HEK293T (cell line): Measurements from ENCODE around the gene SEMA7A.
A peak's percentile ranks its signal among the peaks of the same experiment; 100 is the strongest.

ENCODE experiments used
- CTCF ChIA-PET: fragments of 350-600 bp; formaldehyde crosslinking; extraction: SDS; loops from one replicate; lab custom pipeline; 2021; ENCODE audit warnings: antibody characterized with exemption, inconsistent platforms; lab: Yijun Ruan, JAX
- POLR2A ChIA-PET: fragments of 350-600 bp; formaldehyde crosslinking; extraction: SDS; loops from one replicate; lab custom pipeline; 2020; ENCODE audit warnings: antibody characterized with exemption, inconsistent platforms; lab: Yijun Ruan, JAX
- DNase-seq: peaks from one replicate; pipeline ENCODE4 v3.0.0; 2012; ENCODE audit warnings: mixed read lengths; ENCODE audit errors: extremely low spot score
- ARNT ChIP-seq: fragments of 450-650 bp; IDR thresholded peaks from 2 replicates; pipeline ENCODE4 v1.6.1; 2017; ENCODE audit warnings: mild to moderate bottlenecking
- BHLHE40 ChIP-seq: fragments of 450-650 bp; IDR thresholded peaks from 2 replicates; pipeline ENCODE4 v1.6.1; 2016; ENCODE audit warnings: mild to moderate bottlenecking, moderate library complexity, borderline replicate concordance
- CTBP1 ChIP-seq: fragments of 450-650 bp; IDR thresholded peaks from 2 replicates; pipeline ENCODE4 v1.6.1; 2016; ENCODE audit warnings: borderline replicate concordance
- ELF4 ChIP-seq: fragments of 450-650 bp; IDR thresholded peaks from 2 replicates; pipeline ENCODE4 v1.6.1; 2017; ENCODE audit warnings: antibody characterized with exemption
- FOXA1 ChIP-seq: fragments of 450-650 bp; IDR thresholded peaks from 2 replicates; pipeline ENCODE4 v1.6.1; 2016; ENCODE audit warnings: mild to moderate bottlenecking
- FOXK2 ChIP-seq: fragments of 450-650 bp; IDR thresholded peaks from 2 replicates; pipeline ENCODE4 v1.6.1; 2016; ENCODE audit warnings: mild to moderate bottlenecking
- FOXM1 ChIP-seq: fragments of 450-650 bp; IDR thresholded peaks from 2 replicates; pipeline ENCODE4 v1.6.1; 2017; ENCODE audit warnings: mild to moderate bottlenecking, borderline replicate concordance
- HDGF ChIP-seq: fragments of 450-650 bp; IDR thresholded peaks from 2 replicates; pipeline ENCODE4 v1.6.1; 2017; ENCODE audit warnings: antibody characterized with exemption, borderline replicate concordance
- L3MBTL2 ChIP-seq: fragments of 450-650 bp; conservative IDR thresholded peaks from 2 replicates; pipeline ENCODE4 v1.6.1; 2016; ENCODE audit warnings: mild to moderate bottlenecking
- LEF1 ChIP-seq: fragments of 450-650 bp; IDR thresholded peaks from 2 replicates; pipeline ENCODE4 v1.6.1; 2017; ENCODE audit warnings: mild to moderate bottlenecking, borderline replicate concordance
- NFRKB ChIP-seq: fragments of 450-650 bp; IDR thresholded peaks from 2 replicates; pipeline ENCODE4 v1.6.1; 2016; ENCODE audit warnings: mild to moderate bottlenecking, moderate library complexity
- PKNOX1 ChIP-seq: fragments of 450-650 bp; IDR thresholded peaks from 2 replicates; pipeline ENCODE4 v1.6.1; 2016
- SP1 ChIP-seq: fragments of 450-650 bp; IDR thresholded peaks from 2 replicates; pipeline ENCODE4 v1.6.1; 2017
- SUZ12 ChIP-seq: fragments of 450-650 bp; IDR thresholded peaks from 2 replicates; pipeline ENCODE4 v1.6.1; 2016; ENCODE audit warnings: mild to moderate bottlenecking
- TARDBP ChIP-seq: fragments of 450-650 bp; IDR thresholded peaks from 2 replicates; pipeline ENCODE4 v1.6.1; 2016
- ZNF384 ChIP-seq: fragments of 450-650 bp; IDR thresholded peaks from 2 replicates; pipeline ENCODE4 v1.6.1; 2016

The SEMA7A gene

GRCh38 chr15:74373731-74374647 is 59.8 kb downstream of the SEMA7A start:
- POLR2A ChIA-PET, result interaction anchor here (0.5 to 1.4 kb wide), 3 partner anchors 87 to 394 kb away, joined by 3 read pairs; partner anchors contain the start of gene UBL7
- CTCF ChIA-PET, result interaction anchor here (0.6 to 2.9 kb wide), 18 partner anchors 8 to 622 kb away, joined by 3 to 10 read pairs (median 4); partner anchors contain the start of genes ARID3B and UBL7
- 0 out of 2 replicates have a peak, but pooled peaks have one; percentile 28 for TF ChIP-seq CTBP1
- TF ChIP-seq ARNT, result no peak
- TF ChIP-seq LEF1, result no peak
- no peak for TF ChIP-seq SUZ12
- peak; percentile 97 for TF ChIP-seq L3MBTL2
- TF ChIP-seq PKNOX1, result no peak
- TF ChIP-seq BHLHE40, result no peak
- TF ChIP-seq FOXM1, result 0 out of 2 replicates have a peak, but pooled peaks have one; percentile 16
- no peak for TF ChIP-seq FOXA1
- no peak for TF ChIP-seq HDGF
- no peak for TF ChIP-seq SP1
- TF ChIP-seq FOXK2, result no peak
- TF ChIP-seq TARDBP, result no peak
- no peak for TF ChIP-seq ELF4
- TF ChIP-seq ZNF384, result no peak
- TF ChIP-seq NFRKB, result no peak

GRCh38 chr15:74373056-74373650 is 60.6 kb downstream of the SEMA7A start:
- DNase-seq, result no peak
- TF ChIP-seq ELF4 (no peak), SUZ12 (no peak), ARNT (no peak), SP1 (no peak), TARDBP (no peak), PKNOX1 (no peak), BHLHE40 (no peak)
- POLR2A ChIA-PET, result interaction anchor here (1.3 kb wide), 1 partner anchor 240 kb away, joined by 3 read pairs; no protein-coding TSS in a partner anchor
- CTCF ChIA-PET, result interaction anchor here (0.6 to 2.9 kb wide), 12 partner anchors 9 to 422 kb away, joined by 3 to 10 read pairs (median 3); partner anchors contain the start of gene ARID3B

More at GRCh38 chr15:74373731-74374647, 59.8 kb downstream of the SEMA7A start:
- peak; percentile 97 for DNase-seq

- POLR2A ChIA-PET, result no interaction called here
- TF ChIP-seq TARDBP, result no peak
- TF ChIP-seq FOXK2, result no peak
- CTCF ChIA-PET, result no interaction called here
- no peak for DNase-seq
Observed at GRCh38 chr15:74370471-74370870, 63.3 kb downstream of the SEMA7A start.

GRCh38 chr15:74369756-74370155 is 64.0 kb downstream of the SEMA7A start:
- CTCF ChIA-PET, result interaction anchor here (1.0 to 1.1 kb wide), 2 partner anchors 91 to 267 kb away, joined by 3 read pairs; partner anchors contain the start of gene UBL7
- POLR2A ChIA-PET, result no interaction called here
- TF ChIP-seq BHLHE40, result no peak
- DNase-seq, result no peak

GRCh38 chr15:74369084-74369745 is 64.5 kb downstream of the SEMA7A start:
- ChIA-PET CTCF (interaction anchor here (0.6 to 1.1 kb wide), 3 partner anchors 92 to 529 kb away, joined by 3 to 5 read pairs (median 3); partner anchors contain the start of gene UBL7), POLR2A (no interaction called here)
- no peak for TF ChIP-seq L3MBTL2
- no peak for TF ChIP-seq FOXK2
- TF ChIP-seq HDGF, result no peak
- TF ChIP-seq TARDBP, result no peak
- DNase-seq, result no peak

GRCh38 chr15:74368121-74368520 is 65.6 kb downstream of the SEMA7A start:
- CTCF ChIA-PET, result interaction anchor here (0.6 to 1.2 kb wide), 2 partner anchors 11 to 438 kb away, joined by 3 read pairs; no protein-coding TSS in a partner anchor
- DNase-seq, result no peak
- POLR2A ChIA-PET, result no interaction called here
- no peak for TF ChIP-seq BHLHE40
- no peak for TF ChIP-seq SUZ12
- no peak for TF ChIP-seq FOXM1
- no peak for TF ChIP-seq SP1
- TF ChIP-seq L3MBTL2, result no peak
- TF ChIP-seq CTBP1, result no peak
- no peak for TF ChIP-seq LEF1
- no peak for TF ChIP-seq HDGF
- TF ChIP-seq ELF4, result no peak
- TF ChIP-seq ARNT, result no peak
- no peak for TF ChIP-seq FOXA1
- no peak for TF ChIP-seq ZNF384
- no peak for TF ChIP-seq NFRKB
- no peak for TF ChIP-seq PKNOX1
- no peak for TF ChIP-seq FOXK2
- TF ChIP-seq TARDBP, result no peak
